Karpas-422 (cell line): ENCODE data around the gene DSPP. TPM values are rescaled to one million over a fixed set of nuclear protein-coding genes. Genes with fewer than 3 reads are reported as not detected.

Experiments used
- DNase-seq: peaks from one replicate; pipeline ENCODE4 v3.0.0-alpha.2; 2015
- H2AFZ ChIP-seq: fragments of 200-600 bp; sonication (generic); 2 replicates; pipeline ENCODE4 v1.6.1; 2014; ENCODE audit warnings: antibody characterized with exemption, low read length, mixed read lengths
- H3K27ac ChIP-seq: fragments of 200-600 bp; sonication (generic); 2 replicates; pipeline ENCODE4 v1.5.1; 2014; ENCODE audit warnings: mild to moderate bottlenecking, low read length, moderate library complexity
- H3K27me3 ChIP-seq: fragments of 200-600 bp; sonication (generic); 2 replicates; pipeline ENCODE4 v1.6.1; 2014; ENCODE audit warnings: low read length, mixed read lengths
- H3K36me3 ChIP-seq: fragments of 200-600 bp; sonication (generic); 2 replicates; pipeline ENCODE4 v1.6.1; 2014; ENCODE audit warnings: low read length, mixed read lengths; ENCODE audit not compliant: insufficient read depth
- H3K4me1 ChIP-seq: fragments of 200-600 bp; sonication (generic); 2 replicates; pipeline ENCODE4 v1.6.1; 2014; ENCODE audit warnings: mild to moderate bottlenecking, low read length, mixed read lengths
- H3K4me2 ChIP-seq: fragments of 200-600 bp; sonication (generic); 2 replicates; pipeline ENCODE4 v1.6.1; 2014; ENCODE audit warnings: low read length, low read depth, mild to moderate bottlenecking; ENCODE audit not compliant: poor library complexity, severe bottlenecking
- H3K4me3 ChIP-seq: fragments of 200-600 bp; sonication (generic); 2 replicates; pipeline ENCODE4 v1.5.1; 2014; ENCODE audit warnings: mild to moderate bottlenecking, antibody characterized with exemption, low read length, mixed read lengths
- H3K79me2 ChIP-seq: fragments of 200-600 bp; sonication (generic); 2 replicates; pipeline ENCODE4 v1.6.1; 2014; ENCODE audit warnings: mild to moderate bottlenecking, low read length, mixed read lengths
- H3K9ac ChIP-seq: fragments of 200-600 bp; sonication (generic); 2 replicates; pipeline ENCODE4 v1.6.0; 2014; ENCODE audit warnings: low read length
- H3K9me2 ChIP-seq: fragments of 200-600 bp; sonication (generic), shearing (Covaris generic); replicated peaks from 2 replicates; pipeline ENCODE4 v1.6.0; 2014; ENCODE audit warnings: mild to moderate bottlenecking, low read length, moderate library complexity; ENCODE audit not compliant: insufficient read depth
- H3K9me3 ChIP-seq: fragments of 300-700, 200-600 bp; sonication (generic); 2 replicates; pipeline ENCODE4 v1.6.1; 2014; ENCODE audit warnings: low read length, mixed read lengths
- H4K20me1 ChIP-seq: fragments of 200-600 bp; sonication (generic); 2 replicates; pipeline ENCODE4 v1.6.1; 2014; ENCODE audit warnings: mild to moderate bottlenecking, antibody characterized with exemption, low read length, low read depth; ENCODE audit not compliant: insufficient read depth
- total RNA-seq: library from RNA; depleted of rRNA; stranded (reverse); fragments of >200 nt; shearing (Covaris generic); gene quantifications from 2 replicates; pipeline ENCODE4 v1.2.3, GENCODE V29; 2014; ENCODE audit warnings: low replicate concordance

DSPP gene
- total RNA-seq, 1 experiment from 2014 or later = not detected

DNA sequence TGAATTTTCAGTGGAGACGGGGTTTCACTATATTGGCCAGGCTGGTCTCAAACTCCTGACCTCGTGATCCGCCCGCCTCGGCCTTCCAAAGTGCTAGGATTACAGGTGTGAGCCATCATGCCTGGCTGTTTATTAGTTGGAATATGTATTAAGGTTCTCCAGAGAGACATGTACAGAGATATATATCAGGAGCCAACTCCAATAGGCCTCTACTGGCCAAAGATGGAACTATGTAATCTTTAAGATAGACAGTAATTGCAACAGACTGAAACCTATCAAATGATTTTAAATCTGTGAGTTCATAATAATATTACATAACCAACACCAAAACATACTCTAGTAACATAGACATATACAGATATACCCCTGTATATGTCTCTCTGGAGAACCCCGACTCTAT lies 36.0 kb downstream of the DSPP start:
- Histone ChIP-seq H3K4me2 (no peak overlapping the region), H3K79me2 (no peaks in the 10 kb centered on the region)
- DNase-seq = no peak

DNA sequence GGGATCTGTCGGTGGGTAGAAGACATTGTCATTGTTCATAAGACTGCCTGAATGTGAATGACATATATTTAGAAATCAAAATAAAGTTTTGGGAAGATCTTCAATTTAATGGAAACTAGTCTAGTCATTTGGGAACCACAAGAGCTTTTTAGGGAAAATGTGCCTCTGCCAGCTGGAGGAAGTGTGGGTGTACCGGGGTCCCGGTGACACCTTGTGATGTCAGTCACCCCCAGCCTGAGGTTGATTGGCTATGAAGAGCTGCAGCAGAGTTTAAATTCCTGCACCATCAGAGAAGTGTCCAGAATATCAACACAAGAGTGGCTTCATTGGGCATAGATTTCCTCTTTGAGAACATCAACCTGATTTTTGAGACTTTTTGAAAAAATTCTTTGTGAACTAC lies 41.7 kb downstream of the DSPP start, which contains the start of gene DMP1:
Gene DMP1, plus strand, starts transcription at position 301 of the 400 bp plus-strand sequence. CDS start 6,213 bp downstream, outside the sequence.
- Histone ChIP-seq H3K4me1 (no peaks in the 10 kb centered on the region), H3K4me2 (no peak within 1 kb of the TSS), H3K27me3 (no peaks in the 10 kb centered on the region), H3K9me2 (no peaks in the 10 kb centered on the region), H3K4me3 (no peak within 1 kb of the TSS), H3K79me2 (no peaks in the 10 kb centered on the region), H2AFZ (no peak within 1 kb of the TSS), H3K36me3 (no peaks in the 10 kb centered on the region), H3K9me3 (no peaks in the 10 kb centered on the region), H3K9ac (no peak within 1 kb of the TSS), H3K27ac (no peak within 1 kb of the TSS), H4K20me1 (no peaks in the 10 kb centered on the region)
- DNase-seq = no peak

More for the DNA sequence above, 36.0 kb downstream of the DSPP start:
- no peaks in the 10 kb centered on the region for H3K9me3 ChIP-seq
- H3K9me2 ChIP-seq = no peaks in the 10 kb centered on the region
- H3K9ac ChIP-seq = no peak overlapping the region
- H3K4me1 ChIP-seq = no peaks in the 10 kb centered on the region
- no peaks in the 10 kb centered on the region for H3K36me3 ChIP-seq
- H2AFZ ChIP-seq = no peak overlapping the region
- H3K27me3 ChIP-seq = no peaks in the 10 kb centered on the region
- no peak overlapping the region for H3K27ac ChIP-seq
- H3K4me3 ChIP-seq = no peak overlapping the region
- no peaks in the 10 kb centered on the region for H4K20me1 ChIP-seq

DNA sequence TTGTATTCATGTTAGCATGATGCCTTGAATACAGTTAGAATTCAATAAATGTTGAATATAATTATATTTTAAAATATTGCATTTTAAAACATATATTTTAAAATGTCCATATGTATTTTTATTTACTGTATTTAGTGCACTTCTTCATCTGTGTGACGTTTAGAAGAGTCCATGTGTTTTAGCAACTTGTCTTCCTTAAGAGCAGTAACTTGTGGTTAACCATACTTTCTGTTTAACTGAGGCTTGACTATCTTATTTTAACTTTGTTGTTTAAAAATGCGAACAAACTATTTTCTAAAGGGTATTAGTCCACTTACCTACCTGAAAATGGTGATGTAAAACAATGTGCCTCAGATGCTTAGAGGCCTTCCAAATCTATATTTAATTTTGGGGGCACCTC lies 42.6 kb downstream of the DSPP start:
- H4K20me1 ChIP-seq = no peaks in the 10 kb centered on the region
- no peak overlapping the region for H2AFZ ChIP-seq
- no peaks in the 10 kb centered on the region for H3K79me2 ChIP-seq
- H3K9me2 ChIP-seq = no peaks in the 10 kb centered on the region
- H3K4me3 ChIP-seq = no peak overlapping the region
- no peaks in the 10 kb centered on the region for H3K4me1 ChIP-seq
- H3K27ac ChIP-seq = no peak overlapping the region
- DNase-seq = no peak
- no peaks in the 10 kb centered on the region for H3K9me3 ChIP-seq
- no peaks in the 10 kb centered on the region for H3K36me3 ChIP-seq
- H3K4me2 ChIP-seq = no peak overlapping the region
- H3K9ac ChIP-seq = no peak overlapping the region
- H3K27me3 ChIP-seq = no peaks in the 10 kb centered on the region

DNA sequence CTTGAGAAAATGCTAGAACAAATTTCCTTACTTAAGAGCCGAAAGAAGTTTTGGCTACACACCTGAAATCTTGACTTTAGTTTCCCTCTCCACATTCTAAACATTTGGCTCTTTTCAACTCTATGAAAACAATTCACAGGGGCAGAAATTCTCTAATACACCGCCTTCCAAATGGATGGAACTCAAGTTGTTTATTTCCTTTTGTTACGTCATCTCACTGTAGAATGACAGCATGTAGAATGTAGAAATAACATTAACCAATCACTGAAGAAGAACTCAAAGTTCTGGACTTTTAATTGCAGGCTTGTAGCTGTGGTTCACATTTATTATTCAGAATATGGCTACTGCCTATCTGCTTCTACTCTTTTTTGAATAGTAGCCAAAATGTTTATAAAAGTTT lies 43.6 kb downstream of the DSPP start:
- no peaks in the 10 kb centered on the region for H4K20me1 ChIP-seq
- H3K4me1 ChIP-seq = no peaks in the 10 kb centered on the region
- H3K36me3 ChIP-seq = no peaks in the 10 kb centered on the region
- no peaks in the 10 kb centered on the region for H3K79me2 ChIP-seq
- no peak overlapping the region for H3K27ac ChIP-seq
- H3K9me3 ChIP-seq = no peaks in the 10 kb centered on the region
- H3K27me3 ChIP-seq = no peaks in the 10 kb centered on the region
- no peak overlapping the region for H3K4me3 ChIP-seq
- H2AFZ ChIP-seq = no peak overlapping the region
- no peaks in the 10 kb centered on the region for H3K9me2 ChIP-seq
- no peak overlapping the region for H3K4me2 ChIP-seq
- no peak for DNase-seq
- H3K9ac ChIP-seq = no peak overlapping the region

DNA sequence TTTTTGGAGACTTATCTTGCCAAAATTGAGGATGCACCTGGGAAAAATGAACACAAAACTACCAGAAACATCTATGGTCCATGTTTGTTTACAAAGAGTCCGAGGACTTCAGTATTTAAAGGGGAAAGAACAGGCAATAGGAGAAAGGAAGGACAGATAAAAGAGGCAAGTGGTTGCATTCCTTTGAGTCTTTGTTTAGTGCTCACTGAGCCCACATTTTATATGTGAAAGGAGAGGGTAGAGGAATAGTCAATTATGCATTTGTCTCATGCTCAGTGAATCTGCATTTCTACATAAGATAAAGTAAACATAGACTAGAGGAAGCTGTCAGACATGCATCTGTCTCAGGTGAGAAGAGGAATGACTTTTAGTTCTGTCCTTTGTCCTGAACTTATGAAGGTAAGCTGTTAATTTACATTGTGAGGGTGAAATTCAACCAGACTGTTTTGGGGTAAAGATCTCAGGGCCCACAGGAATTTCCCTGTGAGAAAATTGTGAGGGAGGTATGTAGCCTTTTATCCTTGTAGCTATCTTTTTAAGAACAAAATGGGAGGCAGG lies 46.2 kb downstream of the DSPP start:
- Histone ChIP-seq H4K20me1 (no peaks in the 10 kb centered on the region), H2AFZ (no peak overlapping the region), H3K4me1 (no peaks in the 10 kb centered on the region), H3K9me3 (no peaks in the 10 kb centered on the region), H3K4me2 (no peak overlapping the region), H3K27ac (no peak overlapping the region), H3K4me3 (no peak overlapping the region), H3K36me3 (no peaks in the 10 kb centered on the region), H3K9ac (no peak overlapping the region), H3K27me3 (no peaks in the 10 kb centered on the region), H3K9me2 (no peaks in the 10 kb centered on the region), H3K79me2 (no peaks in the 10 kb centered on the region)
- no peak for DNase-seq

DNA sequence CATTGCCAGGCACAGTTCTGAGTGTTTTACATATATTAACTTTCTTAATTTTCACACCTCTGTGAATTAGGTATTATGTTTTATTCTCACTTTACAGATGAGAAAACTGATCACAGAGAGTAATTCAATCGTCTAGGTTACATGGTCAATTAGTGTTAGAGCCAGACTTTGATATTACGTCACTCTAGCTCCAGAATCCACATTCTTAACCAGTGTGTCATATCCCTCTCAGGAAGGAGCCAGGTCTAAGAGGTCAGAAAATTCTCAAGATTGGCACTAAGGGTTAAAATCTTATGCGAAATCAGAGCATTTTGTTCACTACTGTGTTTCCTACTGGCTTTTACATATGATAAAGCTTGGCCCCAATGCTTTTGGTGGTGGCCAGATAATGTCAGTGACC lies 49.2 kb downstream of the DSPP start:
- no peaks in the 10 kb centered on the region for H3K9me3 ChIP-seq
- no peak for DNase-seq
- no peak overlapping the region for H3K4me2 ChIP-seq
- H3K9me2 ChIP-seq = no peaks in the 10 kb centered on the region
- no peak overlapping the region for H3K4me3 ChIP-seq
- H3K4me1 ChIP-seq = no peaks in the 10 kb centered on the region
- no peaks in the 10 kb centered on the region for H3K36me3 ChIP-seq
- no peak overlapping the region for H3K9ac ChIP-seq
- no peak overlapping the region for H3K27ac ChIP-seq
- H2AFZ ChIP-seq = no peak overlapping the region
- H4K20me1 ChIP-seq = no peaks in the 10 kb centered on the region
- H3K27me3 ChIP-seq = no peaks in the 10 kb centered on the region
- H3K79me2 ChIP-seq = no peaks in the 10 kb centered on the region

DNA sequence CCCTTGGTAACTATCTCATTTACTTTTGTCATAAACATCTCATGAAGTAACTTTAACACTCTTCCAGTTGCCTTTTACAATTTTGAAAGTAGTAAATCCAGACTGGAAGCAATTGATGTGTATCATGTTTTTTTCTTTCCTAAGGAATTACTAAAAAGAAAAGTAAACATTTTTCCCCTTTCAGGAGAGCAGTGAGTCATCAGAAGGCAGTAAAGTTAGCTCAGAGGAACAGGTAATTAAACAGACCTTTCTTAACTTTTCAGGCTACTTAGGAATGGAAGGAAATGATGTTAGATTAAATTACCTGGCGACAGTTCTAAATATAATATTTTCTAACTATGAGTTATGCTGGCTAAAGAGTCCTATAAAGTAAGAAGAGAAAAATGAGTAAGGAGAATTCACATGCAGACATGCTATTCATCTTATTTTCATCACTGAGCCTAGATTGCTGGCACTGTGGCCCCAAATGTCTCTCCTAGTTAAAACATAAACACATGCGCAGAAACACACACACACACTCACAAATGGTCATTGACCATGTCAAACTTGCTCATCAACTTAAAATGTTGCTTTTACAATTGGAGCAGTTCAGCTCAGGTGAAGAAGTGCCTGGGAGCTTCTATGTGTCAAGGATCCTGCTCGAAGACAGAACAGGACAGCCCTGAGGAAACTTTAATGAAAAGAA lies 51.1 kb downstream of the DSPP start:
- H3K9ac ChIP-seq = no peak overlapping the region
- H3K4me3 ChIP-seq = no peak overlapping the region
- no peak overlapping the region for H3K4me2 ChIP-seq
- H3K36me3 ChIP-seq = no peaks in the 10 kb centered on the region
- H3K9me3 ChIP-seq = no peaks in the 10 kb centered on the region
- no peaks in the 10 kb centered on the region for H3K79me2 ChIP-seq
- no peaks in the 10 kb centered on the region for H3K4me1 ChIP-seq
- H3K9me2 ChIP-seq = no peaks in the 10 kb centered on the region
- no peak overlapping the region for H2AFZ ChIP-seq
- no peaks in the 10 kb centered on the region for H3K27me3 ChIP-seq
- no peak for DNase-seq
- H3K27ac ChIP-seq = no peak overlapping the region
- no peaks in the 10 kb centered on the region for H4K20me1 ChIP-seq

DNA sequence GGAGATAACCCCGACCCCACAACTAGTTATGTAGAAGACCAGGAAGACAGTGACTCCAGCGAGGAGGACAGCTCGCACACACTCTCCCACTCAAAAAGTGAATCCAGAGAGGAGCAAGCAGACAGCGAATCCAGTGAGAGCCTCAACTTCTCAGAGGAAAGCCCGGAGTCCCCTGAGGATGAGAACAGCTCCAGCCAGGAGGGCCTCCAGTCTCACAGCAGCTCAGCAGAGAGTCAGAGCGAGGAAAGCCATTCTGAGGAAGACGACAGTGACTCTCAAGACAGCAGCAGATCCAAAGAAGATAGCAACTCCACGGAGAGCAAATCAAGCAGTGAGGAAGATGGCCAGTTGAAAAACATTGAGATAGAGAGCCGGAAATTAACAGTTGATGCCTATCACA lies 54.5 kb downstream of the DSPP start:
- Histone ChIP-seq H3K4me1 (no peaks in the 10 kb centered on the region), H3K4me3 (no peak overlapping the region), H3K27me3 (no peaks in the 10 kb centered on the region), H3K9me2 (no peaks in the 10 kb centered on the region), H3K4me2 (no peak overlapping the region), H3K27ac (no peak overlapping the region), H4K20me1 (no peaks in the 10 kb centered on the region), H3K9me3 (no peaks in the 10 kb centered on the region), H3K36me3 (no peaks in the 10 kb centered on the region), H3K9ac (no peak overlapping the region), H2AFZ (no peak overlapping the region), H3K79me2 (no peaks in the 10 kb centered on the region)
- DNase-seq = no peak
